Smooth muscle cell (in vitro differentiated cells): ENCODE results near the gene CHPF. TPM values are rescaled to one million over a fixed set of nuclear protein-coding genes. Genes with fewer than 3 reads are reported as not detected.

Experiments
- DNase-seq: peaks from one replicate; lab custom pipeline; 2025; ENCODE audit not compliant: unreplicated experiment; lab: John Stamatoyannopoulos, UW
- H2AFZ ChIP-seq: fragments of 200-600 bp; sonication (generic); 2 replicates; pipeline ENCODE4 v1.6.0; 2016; ENCODE audit warnings: antibody characterized with exemption, low read depth, mild to moderate bottlenecking
- H3F3A ChIP-seq: fragments of 200-600 bp; sonication (generic); 2 replicates; pipeline ENCODE4 v1.6.0; 2017; ENCODE audit warnings: antibody characterized with exemption, low read depth
- H3K27ac ChIP-seq: fragments of 200-600 bp; sonication (generic); 2 replicates; pipeline ENCODE4 v1.5.1; 2016; ENCODE audit warnings: low read depth, mild to moderate bottlenecking
- H3K27me3 ChIP-seq: fragments of 200-600 bp; sonication (generic); 2 replicates; pipeline ENCODE4 v1.6.1; 2016; ENCODE audit warnings: low read depth, mild to moderate bottlenecking
- H3K36me3 ChIP-seq: fragments of 200-600 bp; sonication (generic); 2 replicates; pipeline ENCODE4 v1.5.1; 2016; ENCODE audit warnings: low read depth
- H3K4me1 ChIP-seq: fragments of 200-600 bp; sonication (generic); 2 replicates; pipeline ENCODE4 v1.5.1; 2016; ENCODE audit warnings: low read depth
- H3K4me2 ChIP-seq: fragments of 200-600 bp; sonication (generic); 2 replicates; pipeline ENCODE4 v1.6.0; 2016; ENCODE audit warnings: mild to moderate bottlenecking
- H3K4me3 ChIP-seq: fragments of 200-600 bp; sonication (generic); 2 replicates; pipeline ENCODE4 v1.5.1; 2016; ENCODE audit warnings: mild to moderate bottlenecking
- H3K79me2 ChIP-seq: fragments of 200-600 bp; sonication (generic); 2 replicates; pipeline ENCODE4 v1.6.0; 2016; ENCODE audit warnings: low read depth, mild to moderate bottlenecking
- H3K9ac ChIP-seq: fragments of 200-600 bp; sonication (generic); 2 replicates; pipeline ENCODE4 v1.6.0; 2016; ENCODE audit warnings: low read depth
- H3K9me3 ChIP-seq: fragments of 200-600 bp; sonication (generic); replicated peaks from 2 replicates; pipeline ENCODE4 v1.5.1; 2016; ENCODE audit warnings: low read depth
- H4K20me1 ChIP-seq: fragments of 200-600 bp; sonication (generic); 2 replicates; pipeline ENCODE4 v1.6.0; 2016; ENCODE audit warnings: low read depth
- WGBS: methylation state at CpG from one replicate; pipeline ENCODE4 v1.1.7; 2016; ENCODE audit warnings: low lambda C conversion rate; 5-methylcytosine and 5-hydroxymethylcytosine counted together
- polyA plus RNA-seq: library from polyadenylated mRNA; unstranded; fragments of >200 nt; fragmentation: Nextera tagmentation; extraction: Ambion mirVana; gene quantifications from 2 replicates; pipeline ENCODE4 v1.2.1, GENCODE V29; 2016
- total RNA-seq: library from RNA; depleted of rRNA; stranded (reverse); fragments of >200 nt; gene quantifications from 2 replicates; pipeline ENCODE4 v1.2.3, GENCODE V29; 2014
- TF ChIP-seq, protein P1 (sequence below): fragments of 200-600 bp; sonication (generic); IDR thresholded peaks from 2 replicates; pipeline ENCODE4 v1.5.1; 2017; ENCODE audit warnings: borderline replicate concordance, mild to moderate bottlenecking, antibody characterized with exemption; ENCODE audit not compliant: insufficient read depth, poor library complexity, severe bottlenecking

CHPF gene
- total and polyA plus RNA-seq, 2 experiments from 2014 or later, result 141 to 344 TPM

DNA sequence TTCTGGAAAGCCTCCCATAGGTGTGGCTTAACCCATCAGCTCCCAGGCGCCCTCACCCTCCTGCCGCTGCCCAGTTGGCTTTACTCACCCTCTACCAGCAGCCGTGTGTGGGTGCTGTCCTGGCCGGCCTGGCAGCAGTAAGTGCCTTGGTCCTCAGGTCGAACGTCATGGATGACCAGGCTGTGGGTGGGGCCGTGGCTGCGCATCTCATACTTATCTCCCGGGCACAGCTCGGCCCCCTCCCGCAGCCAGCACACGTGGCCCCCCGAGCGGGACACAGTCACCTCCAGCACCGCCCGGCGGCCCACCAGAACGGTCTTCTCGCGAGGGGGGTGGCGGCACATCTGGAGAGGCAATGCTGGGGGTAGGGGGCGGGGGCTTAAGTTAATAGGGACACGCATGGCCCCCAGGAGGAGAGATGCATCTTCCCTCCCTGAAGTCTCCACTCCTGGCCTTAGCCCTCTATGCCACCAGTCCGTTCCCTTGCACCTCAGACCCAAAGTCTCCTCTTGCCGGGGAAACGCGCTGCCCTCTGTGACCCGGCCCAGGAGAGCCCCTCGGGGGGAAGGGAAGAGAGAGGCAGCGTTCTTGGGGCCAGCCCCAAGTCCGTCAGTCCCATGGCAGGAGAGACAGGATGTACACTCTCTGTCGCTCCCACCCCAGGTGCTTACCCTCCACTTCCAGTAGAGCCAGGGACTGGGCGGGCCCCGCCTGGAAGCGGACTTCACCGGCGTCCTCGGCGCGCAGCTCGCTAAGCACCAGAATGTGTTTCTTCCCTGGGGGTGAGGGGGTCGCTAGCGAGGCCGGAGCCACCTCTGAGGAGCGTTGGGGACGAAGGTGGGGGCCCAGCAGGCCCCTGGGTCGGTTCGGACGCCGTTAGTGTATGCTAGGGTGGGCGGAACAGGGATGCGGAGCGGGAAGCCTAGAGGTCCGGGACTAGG is 8.1 kb upstream of the CHPF start:
- no peaks in the 10 kb centered on the region for H3K9me3 ChIP-seq
- H3K27me3 ChIP-seq, result no peaks in the 10 kb centered on the region
- H2AFZ ChIP-seq, result peak overlapping the region; percentile 54
- 5% methylated on average over 43 of the region's 54 CpGs for WGBS
- H3K36me3 ChIP-seq, result no peaks in the 10 kb centered on the region
- no peak overlapping the region for H3K9ac ChIP-seq
- H3K79me2 ChIP-seq, result no peaks in the 10 kb centered on the region
- peaks cover 4% of the 10 kb centered on the region for H3K4me1 ChIP-seq
- no peaks in the 10 kb centered on the region for H3F3A ChIP-seq
- peak; percentile 27 for DNase-seq
- H3K4me3 ChIP-seq, result peak overlapping the region; percentile 61
- TF ChIP-seq, protein P1, sequence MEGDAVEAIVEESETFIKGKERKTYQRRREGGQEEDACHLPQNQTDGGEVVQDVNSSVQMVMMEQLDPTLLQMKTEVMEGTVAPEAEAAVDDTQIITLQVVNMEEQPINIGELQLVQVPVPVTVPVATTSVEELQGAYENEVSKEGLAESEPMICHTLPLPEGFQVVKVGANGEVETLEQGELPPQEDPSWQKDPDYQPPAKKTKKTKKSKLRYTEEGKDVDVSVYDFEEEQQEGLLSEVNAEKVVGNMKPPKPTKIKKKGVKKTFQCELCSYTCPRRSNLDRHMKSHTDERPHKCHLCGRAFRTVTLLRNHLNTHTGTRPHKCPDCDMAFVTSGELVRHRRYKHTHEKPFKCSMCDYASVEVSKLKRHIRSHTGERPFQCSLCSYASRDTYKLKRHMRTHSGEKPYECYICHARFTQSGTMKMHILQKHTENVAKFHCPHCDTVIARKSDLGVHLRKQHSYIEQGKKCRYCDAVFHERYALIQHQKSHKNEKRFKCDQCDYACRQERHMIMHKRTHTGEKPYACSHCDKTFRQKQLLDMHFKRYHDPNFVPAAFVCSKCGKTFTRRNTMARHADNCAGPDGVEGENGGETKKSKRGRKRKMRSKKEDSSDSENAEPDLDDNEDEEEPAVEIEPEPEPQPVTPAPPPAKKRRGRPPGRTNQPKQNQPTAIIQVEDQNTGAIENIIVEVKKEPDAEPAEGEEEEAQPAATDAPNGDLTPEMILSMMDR, result no peak
- peak overlapping the region; percentile 96 for H3K4me2 ChIP-seq
- no peak overlapping the region for H3K27ac ChIP-seq
- H4K20me1 ChIP-seq, result peaks cover 4% of the 10 kb centered on the region

DNA sequence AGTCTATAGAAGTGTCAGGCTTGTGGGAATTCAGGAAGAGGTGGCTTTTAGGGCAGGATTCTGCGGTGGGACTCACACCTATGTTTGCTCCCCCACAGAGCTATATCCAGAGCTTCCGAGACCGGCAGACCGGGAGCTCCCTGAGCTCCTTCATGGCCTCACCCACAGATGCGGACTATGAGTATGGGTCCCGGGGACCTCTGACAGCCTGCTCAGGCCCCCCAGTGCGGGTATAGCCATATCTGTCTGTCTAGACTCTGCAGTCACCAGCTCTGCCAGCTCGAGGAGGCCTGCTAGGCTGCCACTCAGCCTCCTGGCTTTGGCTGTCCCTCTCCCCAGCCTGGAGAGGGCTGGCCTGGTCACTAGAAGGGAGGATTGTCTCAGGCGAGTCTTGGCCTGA is 6.0 kb upstream of the CHPF start:
- Histone ChIP-seq H3K9me3 (no peaks in the 10 kb centered on the region), H3K4me1 (peaks cover 5% of the 10 kb centered on the region), H3K36me3 (no peaks in the 10 kb centered on the region), H3K79me2 (no peaks in the 10 kb centered on the region), H3K4me2 (no peak overlapping the region), H4K20me1 (peaks cover 4% of the 10 kb centered on the region), H3K4me3 (no peak overlapping the region), H3K27me3 (no peaks in the 10 kb centered on the region), H3F3A (no peaks in the 10 kb centered on the region), H2AFZ (no peak overlapping the region), H3K27ac (no peak overlapping the region), H3K9ac (no peak overlapping the region)
- no peak for DNase-seq
- TF ChIP-seq, protein P1, result no peak
- 93% methylated on average over 9 of the region's 9 CpGs for WGBS

DNA sequence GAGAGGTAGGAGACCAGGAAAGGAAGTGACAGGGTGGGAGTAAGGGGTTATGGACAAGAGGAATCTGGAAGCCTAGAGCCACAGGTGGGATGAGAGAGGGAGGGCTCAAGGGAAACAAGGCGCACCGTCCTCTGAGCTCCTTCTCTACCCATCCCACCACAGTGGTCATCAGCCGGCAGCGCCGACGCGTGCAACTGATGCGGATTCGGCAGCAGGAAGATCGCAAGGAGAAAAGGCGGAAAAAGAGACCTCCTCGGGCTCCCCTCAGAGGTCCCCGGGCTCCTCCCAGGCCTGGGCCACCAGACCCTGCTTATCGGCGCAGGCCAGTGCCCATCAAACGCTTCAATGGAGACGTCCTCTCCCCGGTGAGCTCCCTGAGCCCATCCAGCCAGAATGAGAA is 5.4 kb upstream of the CHPF start:
- Histone ChIP-seq H2AFZ (no peak overlapping the region), H3K79me2 (no peaks in the 10 kb centered on the region), H3K9ac (no peak overlapping the region), H3F3A (no peaks in the 10 kb centered on the region), H4K20me1 (peaks cover 4% of the 10 kb centered on the region), H3K9me3 (no peaks in the 10 kb centered on the region), H3K27ac (no peak overlapping the region), H3K4me2 (no peak overlapping the region), H3K4me1 (peaks cover 11% of the 10 kb centered on the region), H3K4me3 (no peak overlapping the region), H3K27me3 (no peaks in the 10 kb centered on the region), H3K36me3 (no peaks in the 10 kb centered on the region)
- TF ChIP-seq, protein P1, result no peak
- DNase-seq, result no peak
- WGBS, result 98% methylated on average over 18 of the region's 18 CpGs
